Activated naive CD4-positive, alpha-beta T cell treated with Interleukin-2 at 50 U/mL for 16 hours (primary cell): ENCODE data around the gene IMMP2L.

Experiments used
- DNase-seq: peaks from one replicate; pipeline ENCODE4 v3.0.0-alpha.2; 2020

Gene IMMP2L

DNA sequence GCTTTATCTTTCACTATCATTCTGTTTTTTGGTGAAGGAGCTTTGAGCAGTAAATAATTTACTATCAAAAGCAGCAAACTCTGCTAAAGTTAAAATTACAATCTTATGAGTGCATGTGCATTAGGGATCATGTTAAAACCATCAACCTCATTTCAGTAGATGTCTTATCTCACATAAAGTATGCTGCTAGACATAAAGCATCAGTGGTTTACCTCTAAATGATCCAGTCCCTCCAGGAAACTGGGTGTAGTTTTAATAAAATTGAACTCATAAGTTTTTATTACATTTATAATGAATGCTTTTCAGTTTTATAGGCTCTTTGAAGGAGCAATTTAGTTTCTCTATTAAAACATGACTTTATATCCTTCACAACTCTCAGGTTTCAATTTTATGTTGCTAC is 362.6 kb downstream of the IMMP2L start:
- no peak for DNase-seq

DNA sequence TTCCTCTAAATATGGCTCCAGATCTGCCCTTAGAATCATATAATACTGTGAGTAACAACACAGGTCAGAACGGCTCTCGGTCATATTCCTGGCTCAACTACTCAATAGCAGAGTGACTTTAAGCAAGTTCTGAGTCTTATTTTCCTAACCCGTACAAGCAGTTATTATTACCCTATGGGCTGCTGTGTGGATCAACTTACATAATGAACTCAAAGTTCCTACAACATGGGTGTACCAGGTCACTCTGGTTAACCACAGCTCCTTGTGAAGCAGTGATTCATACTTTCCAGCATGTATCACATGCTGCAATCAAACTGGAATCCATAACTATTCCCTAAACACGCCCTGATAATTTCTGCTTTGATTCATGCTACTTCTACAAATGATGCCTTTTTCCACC is 364.0 kb downstream of the IMMP2L start:
- DNase-seq = no peak

DNA sequence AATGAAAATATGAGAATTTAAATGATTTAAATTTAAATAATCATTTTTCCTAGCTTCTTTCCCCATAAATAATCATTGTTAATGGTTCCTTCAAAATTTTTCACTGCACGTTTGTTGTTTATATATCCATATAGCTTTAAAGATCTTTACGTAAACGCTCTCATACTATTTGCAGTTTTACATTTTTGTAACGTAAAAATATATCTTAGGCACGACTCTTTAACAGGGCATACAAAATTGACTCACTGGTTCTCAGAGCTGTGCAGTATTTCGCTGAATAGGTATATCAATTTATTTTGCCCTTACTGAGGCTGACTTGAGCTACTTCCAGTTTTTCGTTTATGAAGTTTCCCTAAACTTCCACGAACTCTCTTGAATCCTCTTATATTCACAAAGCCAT is 365.6 kb downstream of the IMMP2L start:
- no peak for DNase-seq

DNA sequence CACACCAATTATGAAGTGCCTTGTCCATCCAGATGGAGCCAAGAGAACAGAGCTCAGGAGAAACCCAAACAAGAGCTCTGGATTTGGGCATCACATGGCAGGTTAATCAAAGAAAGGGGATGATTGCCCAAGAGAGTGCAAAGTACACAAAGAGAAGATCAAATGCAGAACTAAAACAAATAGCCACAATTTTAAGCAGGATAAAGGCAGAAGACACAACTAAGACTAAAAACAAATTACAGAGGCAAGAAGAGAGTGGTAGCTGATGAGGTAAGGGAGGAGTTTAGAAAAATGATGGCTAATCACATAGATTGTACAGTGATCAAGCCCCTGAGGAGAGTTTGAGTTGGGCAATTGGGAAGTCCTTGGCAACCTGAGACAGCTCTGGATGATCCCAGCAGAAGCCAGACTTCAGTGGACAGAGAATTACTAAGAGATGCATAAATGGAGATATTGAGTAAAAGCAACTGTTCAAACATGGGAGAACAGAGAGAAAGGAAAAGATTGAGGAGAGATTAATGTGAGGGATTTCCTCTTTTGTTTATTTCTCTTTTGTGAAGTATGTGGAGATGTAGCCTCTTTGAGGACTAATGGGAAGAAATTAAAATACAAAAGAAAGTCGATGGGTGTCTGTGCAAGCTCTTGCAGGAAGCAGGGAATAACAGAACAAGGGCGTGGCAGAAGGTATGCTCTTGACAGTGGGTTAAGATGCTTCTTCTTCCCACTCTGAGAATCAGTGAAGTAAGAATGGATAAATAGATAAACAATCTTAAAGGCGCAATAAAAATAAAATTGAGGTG is 369.5 kb downstream of the IMMP2L start:
- DNase-seq = no peak

DNA sequence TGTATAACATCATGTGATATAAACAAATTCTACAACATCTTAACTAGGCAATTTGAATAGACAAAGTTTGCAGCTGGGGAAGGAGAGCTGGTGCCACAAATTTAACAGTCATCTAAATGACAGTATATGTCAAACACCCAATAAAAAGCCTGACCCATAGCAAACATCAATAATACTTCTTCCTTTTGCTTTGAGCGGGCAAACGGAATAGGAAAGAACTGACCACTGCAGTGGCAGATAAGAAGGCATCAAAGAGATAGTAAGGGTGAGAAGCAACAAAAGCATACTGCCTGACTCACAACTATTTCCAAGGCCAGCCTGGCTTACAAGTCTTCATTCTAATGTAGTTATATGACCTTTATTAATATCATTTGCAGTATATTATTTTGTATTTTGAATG is 371.5 kb downstream of the IMMP2L start:
- DNase-seq = no peak

DNA sequence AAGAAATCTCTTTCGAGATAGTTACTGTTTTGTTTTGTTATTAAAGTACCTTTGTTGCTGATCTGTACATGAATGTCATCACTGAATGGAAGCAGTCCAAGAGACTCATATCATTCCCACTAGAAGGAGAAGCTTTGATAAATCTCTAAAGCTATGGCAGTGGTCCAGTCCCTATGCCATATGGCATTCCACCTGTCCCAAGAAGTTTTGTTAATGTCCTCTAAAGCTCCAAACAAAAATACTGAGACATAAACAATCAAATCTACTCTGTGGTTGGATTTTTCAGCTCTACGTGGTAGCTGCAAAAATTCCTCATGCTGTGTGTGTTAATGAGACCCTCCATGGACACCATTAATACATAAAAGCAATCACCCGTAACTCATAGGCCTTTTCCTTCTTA is 377.3 kb downstream of the IMMP2L start:
- no peak for DNase-seq

DNA sequence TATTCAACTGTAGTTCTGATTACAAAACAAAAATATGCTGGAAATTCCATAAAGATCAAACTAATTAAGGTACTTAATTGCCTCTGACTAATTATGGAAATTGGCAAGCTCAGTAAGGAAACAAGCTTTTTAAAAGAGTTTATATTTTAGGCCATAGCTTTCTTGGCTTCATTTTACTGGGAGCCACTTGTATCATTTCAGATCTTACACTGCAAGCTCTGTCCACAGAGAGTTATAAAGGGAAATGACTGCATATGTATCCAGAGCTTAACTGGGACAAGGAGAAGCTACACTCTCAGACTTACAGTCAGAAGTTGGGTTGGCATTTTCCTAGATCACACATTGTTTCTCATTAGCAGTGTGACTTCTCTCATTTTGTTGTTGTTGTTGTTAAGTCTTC is 379.0 kb downstream of the IMMP2L start:
- no peak for DNase-seq

DNA sequence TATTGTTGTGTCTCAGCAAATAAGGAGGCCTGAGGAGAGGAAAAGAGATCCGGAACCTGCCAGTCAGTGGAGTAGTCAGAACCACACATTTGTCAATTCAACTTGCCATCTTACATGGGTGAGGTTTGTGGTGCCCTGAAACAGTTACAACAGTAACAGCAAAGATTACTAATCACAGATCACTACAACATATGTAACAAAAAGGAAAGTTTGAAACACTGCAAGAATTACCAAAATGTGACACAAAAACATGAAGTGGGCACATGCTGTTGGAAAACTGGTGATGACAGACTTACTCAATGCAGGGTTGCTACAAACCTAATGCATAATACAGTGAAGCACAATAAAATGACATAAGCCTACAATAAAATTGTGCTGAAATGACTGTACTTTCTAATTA is 382.0 kb downstream of the IMMP2L start:
- no peak for DNase-seq

DNA sequence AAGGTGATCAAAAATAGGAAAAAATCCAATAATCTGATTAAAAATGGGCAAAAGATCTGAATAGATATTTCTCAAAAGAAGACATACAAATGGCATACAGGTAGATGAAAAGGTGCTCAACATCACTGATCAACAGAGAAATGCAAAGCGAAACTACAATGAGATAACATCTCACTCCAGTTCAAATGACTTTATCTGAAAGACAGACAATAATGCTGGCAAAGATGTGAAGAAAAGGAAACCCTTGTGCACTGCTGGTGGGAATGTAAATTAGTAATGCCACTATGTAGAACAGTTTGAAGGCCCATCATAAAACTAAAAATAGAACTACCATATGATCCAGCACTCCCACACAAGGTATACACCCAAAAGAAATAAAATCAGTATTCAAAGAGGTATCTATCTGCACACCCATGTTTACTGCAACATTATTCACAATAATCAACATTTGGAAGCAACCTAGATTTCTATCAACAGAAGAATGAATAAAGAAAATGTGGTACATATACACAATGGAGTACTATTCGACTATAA is 386.3 kb downstream of the IMMP2L start:
- no peak for DNase-seq

DNA sequence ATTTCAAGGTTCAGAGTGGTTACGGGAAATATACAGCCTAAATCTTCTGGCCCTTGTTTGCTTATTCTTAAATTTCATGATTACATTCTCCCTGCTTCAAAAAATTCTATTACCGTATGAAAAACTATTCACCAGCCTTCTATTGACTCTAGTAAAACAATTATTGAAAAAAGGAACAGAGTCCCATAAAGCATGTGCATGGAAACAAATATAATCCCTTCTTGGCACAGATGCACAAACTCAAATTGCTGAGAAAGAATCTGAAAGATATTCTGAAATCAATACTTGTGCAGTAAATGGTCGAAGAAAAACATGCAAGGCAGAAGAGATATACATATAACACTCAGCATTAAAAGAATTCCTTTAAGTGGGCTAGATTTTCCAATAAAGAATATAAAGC is 387.8 kb downstream of the IMMP2L start:
- DNase-seq = no peak

DNA sequence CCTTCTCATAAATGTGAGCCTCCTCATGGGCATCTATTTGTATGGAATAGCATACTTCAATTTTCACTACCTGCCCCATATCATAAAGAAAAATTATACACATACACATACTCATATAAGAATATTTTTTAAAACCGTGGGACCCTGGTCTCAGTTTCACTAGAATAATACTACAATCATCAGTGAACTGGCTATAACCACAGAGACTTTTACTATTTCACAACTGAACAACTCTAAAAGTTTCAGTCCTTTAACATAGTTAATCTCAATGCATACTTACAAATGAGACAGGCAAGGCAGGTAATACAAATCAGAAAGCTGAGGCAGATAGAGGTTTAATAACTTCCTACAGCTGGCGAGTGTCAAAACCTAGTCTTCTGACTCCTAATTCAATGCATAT is 388.3 kb downstream of the IMMP2L start:
- no peak for DNase-seq

DNA sequence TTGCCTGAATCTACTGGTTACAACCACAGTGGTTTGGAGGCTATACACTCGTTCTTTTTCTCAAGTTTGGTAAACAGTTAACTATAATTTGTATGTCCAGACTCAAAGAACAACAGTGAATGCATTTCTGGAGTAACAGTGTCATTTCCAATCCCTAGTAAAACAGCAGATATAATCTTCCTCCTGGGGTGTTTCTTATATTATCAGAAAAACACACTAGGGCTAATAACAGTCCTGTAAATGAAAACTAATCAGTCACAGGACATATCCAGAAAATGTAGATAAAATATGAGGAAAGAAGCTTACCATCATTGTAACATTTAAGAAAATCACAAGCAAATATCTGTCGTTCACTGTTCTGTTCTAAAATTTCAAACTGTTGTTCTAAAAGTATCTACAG is 388.8 kb downstream of the IMMP2L start:
- DNase-seq = no peak

DNA sequence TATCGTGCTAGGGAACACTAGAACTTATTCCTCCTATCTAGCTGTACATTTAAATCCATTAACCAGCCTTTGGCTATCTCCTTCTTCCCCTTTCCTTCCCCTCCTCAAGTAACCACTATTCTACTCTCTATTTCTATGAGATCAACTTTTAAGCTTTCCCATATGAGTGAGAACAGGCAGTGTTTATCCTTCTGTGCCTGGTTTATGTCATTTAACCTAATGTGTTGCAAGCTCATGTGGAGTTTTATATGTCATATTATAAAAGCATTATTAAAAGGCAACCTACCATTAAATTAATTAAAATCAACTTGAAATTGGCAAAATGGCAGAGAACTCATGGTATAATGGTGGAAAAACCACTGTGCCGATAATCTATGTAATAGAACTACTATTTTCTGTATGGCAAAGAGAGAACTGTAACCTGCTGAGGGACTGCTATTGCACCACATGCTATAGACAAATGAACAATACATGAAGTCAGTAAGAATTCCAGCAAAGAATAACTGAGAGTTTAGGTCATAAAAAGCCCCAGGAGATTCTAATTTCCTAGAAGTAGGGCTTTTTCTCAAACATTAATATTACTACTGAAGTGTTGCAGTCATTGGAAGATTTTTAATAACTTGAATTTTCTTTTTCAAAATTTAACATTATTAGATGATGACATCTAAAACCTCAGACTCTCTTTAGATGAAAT is 389.6 kb downstream of the IMMP2L start:
- no peak for DNase-seq

DNA sequence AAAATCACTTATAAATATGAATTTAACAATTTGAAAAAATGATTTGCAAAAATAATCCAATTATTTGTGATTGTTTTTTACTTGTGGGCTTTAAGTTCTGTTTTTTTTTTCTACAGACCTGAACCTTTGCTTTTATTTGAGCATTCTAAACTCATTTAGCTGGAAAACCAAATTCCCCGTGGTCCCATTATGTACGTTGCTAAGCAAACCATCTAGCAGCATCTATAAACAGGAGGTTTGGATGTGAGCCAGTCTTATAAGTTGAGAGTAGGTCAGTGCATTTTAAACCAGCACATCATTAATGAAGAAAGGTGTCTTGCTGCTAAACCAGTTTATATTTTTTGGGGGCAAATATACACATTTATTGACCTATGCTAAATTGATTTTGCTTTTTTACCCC is 394.1 kb downstream of the IMMP2L start:
- no peak for DNase-seq

DNA sequence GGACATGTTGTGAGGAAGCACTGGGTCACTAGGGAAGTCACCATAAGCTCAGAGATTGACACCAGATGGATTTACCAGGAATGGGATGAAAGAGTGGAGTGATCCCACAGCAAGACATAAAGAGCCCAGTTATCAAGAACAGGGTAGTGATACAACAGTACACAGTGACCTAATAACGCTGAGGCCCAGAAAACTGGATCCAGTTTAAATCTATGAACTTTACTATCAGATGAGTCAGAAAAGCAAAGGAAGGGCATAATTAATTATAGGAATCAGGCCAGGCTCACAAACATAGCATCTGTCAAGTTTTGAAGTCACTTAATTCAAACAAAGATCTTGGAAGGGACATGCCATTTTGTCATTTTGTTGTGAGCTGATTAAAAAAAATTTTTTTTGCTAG is 397.9 kb downstream of the IMMP2L start:
- DNase-seq = no peak

DNA sequence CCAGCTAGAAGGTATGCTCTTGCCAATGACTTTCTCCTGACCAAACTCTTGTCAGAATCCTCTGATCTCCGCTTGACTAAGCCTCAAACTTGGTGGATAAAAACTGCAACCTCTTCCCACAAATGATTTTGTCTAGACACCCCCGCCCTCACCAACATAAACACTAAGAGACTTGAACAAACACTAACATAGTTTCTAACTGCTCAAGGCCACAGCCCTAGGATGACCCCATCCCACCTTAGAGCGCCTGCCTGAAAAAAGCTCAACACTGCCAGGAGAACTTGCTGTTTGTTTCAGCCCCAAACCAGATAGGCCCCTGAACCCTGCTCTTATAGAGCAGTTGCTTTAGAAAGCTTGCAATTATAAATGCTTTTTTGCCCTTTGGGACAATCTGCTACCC is 399.6 kb downstream of the IMMP2L start:
- no peak for DNase-seq

DNA sequence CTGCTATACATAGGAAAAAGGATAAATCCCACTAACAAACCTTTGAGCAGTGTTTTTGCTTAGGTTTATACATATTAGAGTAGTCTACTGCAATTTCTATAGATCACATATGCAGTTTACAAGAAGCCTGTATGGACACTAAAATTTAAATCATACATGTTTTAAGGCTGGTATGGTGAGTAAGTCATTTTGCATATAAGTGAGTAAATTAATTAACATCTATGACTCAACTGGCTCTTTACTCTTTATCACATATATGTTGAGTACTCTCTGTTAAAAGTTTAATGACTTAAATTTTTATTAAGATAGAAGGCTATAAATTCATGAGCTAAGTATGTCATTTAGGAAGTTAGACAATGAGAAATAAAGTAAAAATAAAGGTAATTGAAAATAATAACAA is 402.0 kb downstream of the IMMP2L start:
- DNase-seq = no peak

DNA sequence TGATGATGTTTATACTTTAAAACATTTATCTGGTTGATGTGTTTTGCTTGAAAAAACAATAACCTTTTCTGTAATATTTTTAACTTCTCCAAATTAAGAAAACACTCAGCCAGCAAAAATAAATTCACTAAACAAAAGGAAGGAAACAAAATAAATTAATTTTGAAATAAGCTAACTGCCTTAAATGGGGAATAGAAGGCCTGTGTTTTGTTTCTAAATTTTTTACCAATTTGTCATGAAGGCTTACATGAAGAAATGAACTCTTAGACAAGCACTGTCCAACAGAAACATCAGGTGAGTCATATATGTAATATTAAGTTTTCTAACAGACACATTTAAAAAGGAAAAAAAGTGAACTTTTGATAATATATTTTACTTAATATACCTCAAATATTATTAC is 402.9 kb downstream of the IMMP2L start:
- DNase-seq = no peak

DNA sequence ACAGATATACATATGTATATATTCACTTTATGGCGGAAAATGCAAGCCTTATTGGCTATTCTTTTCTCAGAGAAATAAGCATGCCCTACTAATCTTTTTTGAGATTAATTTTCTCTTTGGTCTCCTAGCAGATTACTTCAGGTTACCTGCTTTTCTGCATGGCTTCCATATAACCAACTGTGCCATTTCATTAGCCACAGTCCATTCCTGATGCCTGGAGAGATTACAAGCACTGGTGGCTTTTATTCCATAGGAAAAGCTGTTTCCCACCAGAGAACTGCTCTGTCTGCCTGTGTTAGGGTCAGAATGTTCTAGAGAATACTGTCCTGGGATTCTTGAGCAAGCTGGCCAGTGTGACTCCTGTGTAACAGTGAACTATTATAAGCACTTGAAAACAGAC is 411.6 kb downstream of the IMMP2L start:
- DNase-seq = no peak

DNA sequence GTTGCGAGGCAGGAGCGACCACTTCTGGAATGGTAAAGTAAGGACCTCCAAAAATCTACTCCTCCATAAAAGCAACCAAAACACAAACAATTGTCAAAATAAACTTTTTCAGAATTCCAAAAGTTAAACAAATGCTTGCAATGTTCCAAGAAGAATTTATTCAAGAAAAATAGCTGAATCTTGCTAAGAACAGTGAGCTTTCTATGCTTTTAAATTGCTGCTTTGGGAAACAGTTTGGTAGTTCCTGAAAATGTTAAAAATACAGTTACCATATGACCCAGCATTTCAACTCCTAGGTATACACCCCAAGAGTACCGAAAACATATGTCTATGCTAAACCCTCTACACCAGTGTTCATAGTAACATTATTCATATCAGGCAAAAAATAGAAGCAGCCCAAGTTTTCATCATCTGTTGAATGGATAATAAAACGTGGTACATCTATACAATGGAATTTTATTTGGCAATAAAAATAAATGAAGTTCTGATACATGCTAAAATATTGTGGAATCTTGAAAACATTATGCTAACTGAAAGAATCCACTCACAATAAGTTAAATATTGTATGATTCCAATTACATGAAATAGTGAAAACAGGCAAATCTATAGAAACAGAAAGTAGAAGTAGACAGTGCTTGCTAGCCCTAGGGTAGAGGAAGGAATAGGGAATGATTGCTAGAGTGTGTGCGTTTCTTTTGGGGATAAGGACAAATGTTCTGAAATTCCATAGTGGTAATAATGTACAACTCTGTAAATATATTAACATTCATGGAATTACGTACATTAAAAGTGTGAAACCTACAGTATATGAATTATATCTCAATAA is 414.4 kb downstream of the IMMP2L start:
- no peak for DNase-seq

DNA sequence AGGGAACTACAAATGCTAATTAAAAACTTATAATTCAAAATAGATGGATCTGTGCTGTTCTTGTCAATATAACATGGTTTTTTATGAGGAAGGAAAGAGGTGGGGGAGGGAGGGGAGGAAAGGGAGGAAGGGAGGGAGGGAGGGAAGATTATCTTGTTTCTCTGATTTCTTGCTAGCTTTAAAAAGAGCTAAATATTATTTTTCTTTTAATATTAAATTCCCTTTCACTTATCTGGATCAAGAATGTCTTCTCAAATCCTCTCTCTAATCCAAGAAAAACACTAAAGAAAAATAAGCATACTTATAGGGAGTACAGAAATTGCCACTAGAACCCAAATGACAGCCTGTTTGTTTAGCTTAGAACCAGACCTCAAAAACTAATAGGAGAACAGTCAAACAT is 416.2 kb downstream of the IMMP2L start:
- no peak for DNase-seq

DNA sequence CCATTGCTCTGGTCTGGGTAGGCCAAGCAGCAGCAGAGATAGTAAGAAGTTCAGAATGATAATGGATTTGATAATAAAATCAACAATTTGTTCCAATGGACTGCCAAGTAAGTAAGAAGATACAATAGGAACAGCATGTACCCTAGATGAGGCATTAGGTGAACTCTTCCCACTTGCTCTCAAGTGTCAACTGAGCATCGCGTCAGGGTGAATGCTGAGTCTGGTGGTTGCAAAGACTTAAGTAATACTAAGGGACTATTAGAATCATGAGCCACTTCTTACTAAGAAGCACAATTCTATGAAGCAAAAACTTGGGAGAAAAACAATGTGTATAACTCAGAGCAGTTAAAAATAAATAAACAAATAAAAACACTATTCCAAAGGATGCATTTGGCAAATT is 416.8 kb downstream of the IMMP2L start:
- no peak for DNase-seq

DNA sequence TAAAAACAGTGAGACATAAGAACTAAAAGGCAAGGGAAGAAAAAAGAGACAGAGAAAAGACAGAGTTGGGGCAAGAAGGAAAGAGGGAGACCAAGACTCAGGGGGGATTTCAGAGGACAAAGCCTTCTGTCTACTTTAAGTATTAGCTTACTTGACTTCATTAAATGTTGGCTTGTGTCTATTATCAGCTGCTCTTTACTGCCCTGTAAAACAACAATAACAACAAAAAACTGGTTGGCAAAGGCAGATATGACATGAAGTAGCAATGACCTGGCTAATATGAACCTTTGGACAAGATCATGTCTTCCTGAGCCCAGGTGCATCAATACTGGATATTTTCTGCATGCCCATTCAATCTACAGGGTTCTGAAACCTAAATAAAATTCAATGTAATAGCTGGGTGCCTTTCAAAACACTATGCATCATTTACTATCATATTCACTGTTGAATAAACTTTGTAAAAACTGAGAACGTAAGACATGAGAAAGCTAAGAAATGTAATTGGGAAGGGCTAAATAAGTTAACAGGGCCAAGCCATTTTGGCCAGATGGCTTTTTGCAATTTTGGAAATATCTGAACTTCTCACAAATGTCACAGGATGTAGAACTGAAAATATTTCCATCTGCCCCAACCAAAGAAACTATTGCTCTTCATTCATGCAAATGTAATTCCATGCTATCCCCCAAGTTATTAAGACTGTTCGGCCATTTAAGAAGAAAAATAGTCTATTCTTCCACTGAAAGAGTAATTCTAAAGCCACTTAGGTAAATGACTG is 422.0 kb downstream of the IMMP2L start:
- DNase-seq = no peak
